Cortex of kidney (tissue), 1 donor: Measurements from ENCODE around the gene DENND1B.

Experiments used
- DNase-seq: peaks from one replicate; lab custom pipeline; 2025; lab: John Stamatoyannopoulos, UW

DENND1B gene

GRCh38 chr1:197775282-197776262 is at the start of gene DENND1B:
Gene DENND1B (minus strand): TSS chr1:197775480. CDS start chr1:197775155, 325 bp downstream.
- DNase-seq = no peak

GRCh38 chr1:197814306-197814705 is 39.0 kb upstream of the DENND1B start:
- DNase-seq = no peak

GRCh38 chr1:197813741-197814140 is 38.5 kb upstream of the DENND1B start:
- no peak for DNase-seq

GRCh38 chr1:197811769-197812168 is 36.5 kb upstream of the DENND1B start:
- DNase-seq = no peak

- DNase-seq = no peak
Measured at GRCh38 chr1:197810812-197811211, 35.5 kb upstream of the DENND1B start.

GRCh38 chr1:197808880-197809279 is 33.6 kb upstream of the DENND1B start:
- DNase-seq = no peak

- DNase-seq = no peak
Measured at GRCh38 chr1:197807739-197808453, 32.6 kb upstream of the DENND1B start.

- DNase-seq = no peak
Measured at GRCh38 chr1:197807216-197807615, 31.9 kb upstream of the DENND1B start.

GRCh38 chr1:197806718-197807117 is 31.4 kb upstream of the DENND1B start:
- DNase-seq = no peak

GRCh38 chr1:197801684-197802083 is 26.4 kb upstream of the DENND1B start:
- no peak for DNase-seq

GRCh38 chr1:197801111-197801482 is 25.8 kb upstream of the DENND1B start:
- no peak for DNase-seq

GRCh38 chr1:197800379-197801110 is 25.3 kb upstream of the DENND1B start:
- no peak for DNase-seq

- DNase-seq = no peak
Measured at GRCh38 chr1:197799271-197799670, 24.0 kb upstream of the DENND1B start.

- no peak for DNase-seq
Measured at GRCh38 chr1:197798492-197798891, 23.2 kb upstream of the DENND1B start.

- DNase-seq = no peak
Measured at GRCh38 chr1:197797010-197797409, 21.7 kb upstream of the DENND1B start.

- no peak for DNase-seq
Measured at GRCh38 chr1:197788741-197789739, 13.8 kb upstream of the DENND1B start.

- DNase-seq = no peak
Measured at GRCh38 chr1:197787623-197788536, 12.6 kb upstream of the DENND1B start.

- no peak for DNase-seq
Measured at GRCh38 chr1:197787056-197787455, 11.8 kb upstream of the DENND1B start.

GRCh38 chr1:197786280-197786679 is 11.0 kb upstream of the DENND1B start:
- DNase-seq = no peak

GRCh38 chr1:197783510-197783948 is 8.2 kb upstream of the DENND1B start:
- DNase-seq = no peak
